Prostate gland (tissue), 2 donors: ENCODE results near the gene DNALI1.

ENCODE experiments used
- POLR2A ChIP-seq: fragments of 450-650 bp; IDR thresholded peaks from one replicate; pipeline ENCODE4 v1.6.1; 2016; ENCODE audit warnings: antibody characterized with exemption, mild to moderate bottlenecking
- POLR2AphosphoS5 ChIP-seq: sonication (generic); formaldehyde crosslinking; IDR thresholded peaks from one replicate; pipeline ENCODE4 v1.6.1; 2017; ENCODE audit warnings: antibody characterized with exemption
- TF ChIP-seq, protein P1 (sequence below), 4 experiments: fragments of 200-600 bp in 2 of 4; fragments of 450-650 bp in 2 of 4; sonication (generic) in 2 of 4; IDR thresholded peaks; 1 replicate in 3 of 4; 2 replicates in 1 of 4; pipeline ENCODE4 v1.5.1; 2016 to 2019; ENCODE audit warnings: antibody characterized with exemption in 4 of 4, mild to moderate bottlenecking in 2 of 4, moderate library complexity in 2 of 4

DNA sequence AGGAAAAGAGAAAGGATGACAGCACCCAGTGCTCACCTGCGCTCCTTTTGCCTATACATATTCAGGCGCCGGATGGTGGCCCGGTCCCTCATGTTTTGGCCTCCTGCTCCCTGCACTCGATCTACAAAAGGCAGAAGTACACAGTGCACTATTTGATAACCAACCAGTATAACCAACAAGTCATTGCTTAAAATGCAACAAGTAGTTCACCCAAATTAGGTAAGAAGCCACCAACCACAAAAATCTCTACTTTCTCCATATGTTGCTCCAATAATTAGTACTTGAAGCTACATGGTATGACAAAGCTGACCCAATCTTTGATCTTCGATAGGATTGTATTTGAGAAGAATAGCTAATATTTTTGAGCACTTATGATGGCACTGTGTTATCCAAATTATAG is 37.0 kb downstream of the DNALI1 start:
- TF ChIP-seq, protein P1, sequence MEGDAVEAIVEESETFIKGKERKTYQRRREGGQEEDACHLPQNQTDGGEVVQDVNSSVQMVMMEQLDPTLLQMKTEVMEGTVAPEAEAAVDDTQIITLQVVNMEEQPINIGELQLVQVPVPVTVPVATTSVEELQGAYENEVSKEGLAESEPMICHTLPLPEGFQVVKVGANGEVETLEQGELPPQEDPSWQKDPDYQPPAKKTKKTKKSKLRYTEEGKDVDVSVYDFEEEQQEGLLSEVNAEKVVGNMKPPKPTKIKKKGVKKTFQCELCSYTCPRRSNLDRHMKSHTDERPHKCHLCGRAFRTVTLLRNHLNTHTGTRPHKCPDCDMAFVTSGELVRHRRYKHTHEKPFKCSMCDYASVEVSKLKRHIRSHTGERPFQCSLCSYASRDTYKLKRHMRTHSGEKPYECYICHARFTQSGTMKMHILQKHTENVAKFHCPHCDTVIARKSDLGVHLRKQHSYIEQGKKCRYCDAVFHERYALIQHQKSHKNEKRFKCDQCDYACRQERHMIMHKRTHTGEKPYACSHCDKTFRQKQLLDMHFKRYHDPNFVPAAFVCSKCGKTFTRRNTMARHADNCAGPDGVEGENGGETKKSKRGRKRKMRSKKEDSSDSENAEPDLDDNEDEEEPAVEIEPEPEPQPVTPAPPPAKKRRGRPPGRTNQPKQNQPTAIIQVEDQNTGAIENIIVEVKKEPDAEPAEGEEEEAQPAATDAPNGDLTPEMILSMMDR (IDR thresholded peaks at IDR 0.05): no peak
- TF ChIP-seq POLR2A: no peak
- TF ChIP-seq POLR2AphosphoS5: no peak
